Erythroblast (primary cell): ENCODE results near the gene TJP1.
"Not testable (repeated sequence)": the region's sequence is repeated elsewhere in the genome, so short reads cannot be mapped to it uniquely, and the experiment has no call there.

ENCODE experiments used
- DNase-seq, 2 experiments: peaks; one replicate each; lab custom pipeline; 2025; lab: John Stamatoyannopoulos, UW
- GATA1 ChIP-seq: IDR thresholded peaks from 2 replicates; pipeline ENCODE4 v1.6.1; 2011; ENCODE audit warnings: low read depth, mild to moderate bottlenecking, control low read depth, low read length, moderate library complexity
- POLR2A ChIP-seq: IDR thresholded peaks from 2 replicates; pipeline ENCODE4 v1.6.1; 2011; ENCODE audit warnings: mild to moderate bottlenecking, low read length

The TJP1 gene

GRCh38 chr15:29665444-29666003 lies 156.7 kb downstream of the TJP1 start:
- DNase-seq, result no peak
- TF ChIP-seq POLR2A, result no peak
- TF ChIP-seq GATA1, result no peak

- no peak for DNase-seq
Measured at GRCh38 chr15:29664406-29664805, 157.9 kb downstream of the TJP1 start.

GRCh38 chr15:29657476-29657817 lies 164.8 kb downstream of the TJP1 start:
- not testable (repeated sequence) for DNase-seq

More at GRCh38 chr15:29664406-29664805, 157.9 kb downstream of the TJP1 start:
- TF ChIP-seq POLR2A, result no peak
- TF ChIP-seq GATA1, result no peak

GRCh38 chr15:29656636-29657475 lies 165.4 kb downstream of the TJP1 start:
- no peak for TF ChIP-seq POLR2A
- TF ChIP-seq GATA1, result no peak

GRCh38 chr15:29652595-29652994 lies 169.7 kb downstream of the TJP1 start:
- TF ChIP-seq GATA1 (no peak), POLR2A (no peak)

More at GRCh38 chr15:29656636-29657475, 165.4 kb downstream of the TJP1 start:
- no peak for DNase-seq

GRCh38 chr15:29651476-29652233 lies 170.6 kb downstream of the TJP1 start:
- no peak for TF ChIP-seq GATA1
- TF ChIP-seq POLR2A, result no peak
- no peak for DNase-seq

More at GRCh38 chr15:29652595-29652994, 169.7 kb downstream of the TJP1 start:
- DNase-seq, result no peak
